ENCODE data around the gene THADA.

GRCh38 chr2:43270930-43271615 is 324.8 kb downstream of the THADA start:
- TF ChIP-seq CTCF (IDR thresholded peaks at IDR 0.05; ENCODE audit: poor library complexity) = no peak
- no peak for TF ChIP-seq EZH2 (IDR thresholded peaks at IDR 0.05; ENCODE audit: borderline replicate concordance)
- no peak for TF ChIP-seq EZH2phosphoT487 (IDR thresholded peaks at IDR 0.05; ENCODE audit: low read depth, severe bottlenecking, unreplicated experiment)

Measured in hepatocyte (in vitro differentiated cells).